Neutrophil (primary cell): ENCODE results near the gene PAK4.

Experiments
- H3K27ac ChIP-seq: fragments of 200-600 bp; sonication (generic); 2 replicates; pipeline ENCODE4 v1.5.1; 2016; ENCODE audit warnings: mild to moderate bottlenecking, moderate library complexity
- H3K27me3 ChIP-seq: fragments of 200-600 bp; sonication (generic); 2 replicates; pipeline ENCODE4 v1.6.0; 2016; ENCODE audit warnings: mild to moderate bottlenecking
- H3K36me3 ChIP-seq: fragments of 200-600 bp; sonication (generic); 2 replicates; pipeline ENCODE4 v1.5.1; 2017
- H3K4me1 ChIP-seq, 2 experiments: fragments of 200-600 bp in 1 of 2; sonication (generic) in 1 of 2; 1 replicate in 1 of 2; 2 replicates in 1 of 2; pipeline versions ENCODE4 v1.5.1 to v1.6.1; 2013 to 2016; ENCODE audit warnings: low read depth in 1 of 2, low read length in 1 of 2, mild to moderate bottlenecking in 1 of 2, moderate library complexity in 1 of 2; ENCODE audit not compliant: control insufficient read depth in 1 of 2, insufficient read depth in 1 of 2
- H3K4me3 ChIP-seq, 2 experiments: fragments of 200-600 bp in 1 of 2; sonication (generic) in 1 of 2; 1 replicate in 1 of 2; 2 replicates in 1 of 2; pipeline ENCODE4 v1.5.1; 2013 to 2016; ENCODE audit warnings: low read depth in 1 of 2, low read length in 1 of 2, mild to moderate bottlenecking in 1 of 2, moderate library complexity in 1 of 2
- H3K9me3 ChIP-seq: fragments of 200-600 bp; sonication (generic); 2 replicates; pipeline ENCODE4 v1.5.1; 2016
- TF ChIP-seq, protein P1 (sequence below): fragments of 200-600 bp; sonication (generic); IDR thresholded peaks from 2 replicates; pipeline ENCODE4 v1.5.1; 2016; ENCODE audit warnings: antibody characterized with exemption

Gene PAK4

DNA sequence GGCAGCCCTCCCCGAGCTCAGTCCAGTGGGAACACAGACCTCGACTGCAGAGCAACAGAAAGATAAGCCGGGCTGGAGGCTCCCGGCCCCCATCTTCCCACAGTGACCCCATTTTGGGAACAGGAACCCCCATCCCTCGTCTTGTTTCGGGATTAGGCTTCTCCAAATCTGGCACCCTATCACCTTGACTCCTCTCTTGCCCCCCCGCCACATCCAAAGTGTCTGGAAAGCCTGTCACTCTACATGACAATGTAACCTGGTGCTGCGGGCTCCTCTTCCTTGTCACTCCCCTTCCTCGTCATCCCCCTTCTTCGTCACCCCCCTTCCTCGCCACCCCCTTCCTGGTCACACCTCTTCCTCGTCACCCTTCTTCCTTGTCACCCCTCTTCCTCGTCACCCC lies 10.1 kb downstream of the PAK4 start:
- H3K27ac ChIP-seq: no peak overlapping the region
- TF ChIP-seq, protein P1, sequence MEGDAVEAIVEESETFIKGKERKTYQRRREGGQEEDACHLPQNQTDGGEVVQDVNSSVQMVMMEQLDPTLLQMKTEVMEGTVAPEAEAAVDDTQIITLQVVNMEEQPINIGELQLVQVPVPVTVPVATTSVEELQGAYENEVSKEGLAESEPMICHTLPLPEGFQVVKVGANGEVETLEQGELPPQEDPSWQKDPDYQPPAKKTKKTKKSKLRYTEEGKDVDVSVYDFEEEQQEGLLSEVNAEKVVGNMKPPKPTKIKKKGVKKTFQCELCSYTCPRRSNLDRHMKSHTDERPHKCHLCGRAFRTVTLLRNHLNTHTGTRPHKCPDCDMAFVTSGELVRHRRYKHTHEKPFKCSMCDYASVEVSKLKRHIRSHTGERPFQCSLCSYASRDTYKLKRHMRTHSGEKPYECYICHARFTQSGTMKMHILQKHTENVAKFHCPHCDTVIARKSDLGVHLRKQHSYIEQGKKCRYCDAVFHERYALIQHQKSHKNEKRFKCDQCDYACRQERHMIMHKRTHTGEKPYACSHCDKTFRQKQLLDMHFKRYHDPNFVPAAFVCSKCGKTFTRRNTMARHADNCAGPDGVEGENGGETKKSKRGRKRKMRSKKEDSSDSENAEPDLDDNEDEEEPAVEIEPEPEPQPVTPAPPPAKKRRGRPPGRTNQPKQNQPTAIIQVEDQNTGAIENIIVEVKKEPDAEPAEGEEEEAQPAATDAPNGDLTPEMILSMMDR: no peak
- H3K4me1 ChIP-seq: no peaks in the 10 kb centered on the region
- H3K27me3 ChIP-seq: no peaks in the 10 kb centered on the region
- H3K36me3 ChIP-seq: no peaks in the 10 kb centered on the region
- no peaks in the 10 kb centered on the region for H3K9me3 ChIP-seq
- no peak overlapping the region for H3K4me3 ChIP-seq

DNA sequence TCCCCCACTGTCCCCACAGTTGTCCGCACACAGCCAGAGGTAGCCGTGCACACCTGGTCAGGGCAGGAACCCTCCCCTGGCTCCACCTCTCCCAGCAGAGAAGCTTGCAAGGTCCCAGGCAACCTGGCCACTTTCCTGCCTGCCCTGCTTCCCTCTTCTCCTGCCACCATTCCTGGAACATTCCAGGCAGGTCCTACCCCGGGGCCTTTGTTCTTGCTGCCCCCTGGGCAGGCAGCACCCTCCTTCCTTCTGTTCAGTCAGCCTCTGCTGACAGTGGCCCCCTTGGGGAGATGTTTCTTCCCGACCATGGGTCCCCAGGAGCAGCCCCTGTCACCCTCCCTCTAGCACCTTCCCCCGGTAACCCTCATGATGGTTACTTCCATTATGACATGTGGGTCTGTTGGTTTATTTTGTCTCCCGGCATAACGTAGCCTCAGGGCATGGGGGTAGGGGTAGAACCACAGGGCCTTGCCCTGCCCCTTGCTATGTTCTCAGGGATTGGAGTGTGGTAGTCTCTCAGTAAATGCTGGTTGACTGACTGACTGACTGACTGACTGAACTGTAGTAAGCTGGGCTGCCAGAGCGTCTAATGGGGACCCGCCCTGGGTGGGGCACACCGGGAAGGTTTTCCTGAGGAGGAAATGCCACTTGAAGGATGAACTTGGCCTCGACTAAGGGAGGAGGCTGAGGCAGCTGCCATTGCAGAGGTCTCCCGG lies 10.8 kb downstream of the PAK4 start:
- H3K36me3 ChIP-seq: no peaks in the 10 kb centered on the region
- TF ChIP-seq, protein P1: no peak
- H3K27me3 ChIP-seq: no peaks in the 10 kb centered on the region
- no peak overlapping the region for H3K27ac ChIP-seq
- H3K4me3 ChIP-seq: no peak overlapping the region
- no peaks in the 10 kb centered on the region for H3K4me1 ChIP-seq
- no peaks in the 10 kb centered on the region for H3K9me3 ChIP-seq

DNA sequence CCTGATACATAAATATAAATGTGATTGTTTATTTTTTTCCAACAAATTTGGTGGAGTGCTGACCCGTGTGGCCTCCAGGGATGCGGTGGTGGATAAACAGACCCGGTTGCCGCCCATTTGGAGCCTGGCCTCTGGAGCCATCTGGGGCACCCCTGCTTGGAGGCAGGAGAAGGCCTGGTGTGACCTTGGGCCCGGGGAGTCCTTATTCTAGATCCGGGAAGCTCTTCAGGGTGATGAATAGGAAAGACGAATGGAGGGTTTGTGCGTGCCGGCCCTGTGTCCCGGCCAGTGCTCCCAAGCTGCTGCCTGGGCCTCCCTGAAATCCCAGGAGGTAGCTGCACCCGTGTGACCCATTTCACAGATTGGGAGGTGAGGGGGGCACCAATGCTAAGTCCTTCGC lies 11.5 kb downstream of the PAK4 start:
- TF ChIP-seq, protein P1: no peak
- H3K4me3 ChIP-seq: no peak overlapping the region
- no peaks in the 10 kb centered on the region for H3K36me3 ChIP-seq
- no peak overlapping the region for H3K27ac ChIP-seq
- no peaks in the 10 kb centered on the region for H3K9me3 ChIP-seq
- no peaks in the 10 kb centered on the region for H3K27me3 ChIP-seq
- no peaks in the 10 kb centered on the region for H3K4me1 ChIP-seq

- Histone ChIP-seq H3K9me3 (no peaks in the 10 kb centered on the region), H3K4me1 (no peaks in the 10 kb centered on the region), H3K36me3 (no peaks in the 10 kb centered on the region), H3K27me3 (no peaks in the 10 kb centered on the region), H3K4me3 (no peak overlapping the region), H3K27ac (no peak overlapping the region)
- TF ChIP-seq, protein P1: no peak
Observed at GRCh38 chr19:39138221-39139211, 12.9 kb downstream of the PAK4 start.

DNA sequence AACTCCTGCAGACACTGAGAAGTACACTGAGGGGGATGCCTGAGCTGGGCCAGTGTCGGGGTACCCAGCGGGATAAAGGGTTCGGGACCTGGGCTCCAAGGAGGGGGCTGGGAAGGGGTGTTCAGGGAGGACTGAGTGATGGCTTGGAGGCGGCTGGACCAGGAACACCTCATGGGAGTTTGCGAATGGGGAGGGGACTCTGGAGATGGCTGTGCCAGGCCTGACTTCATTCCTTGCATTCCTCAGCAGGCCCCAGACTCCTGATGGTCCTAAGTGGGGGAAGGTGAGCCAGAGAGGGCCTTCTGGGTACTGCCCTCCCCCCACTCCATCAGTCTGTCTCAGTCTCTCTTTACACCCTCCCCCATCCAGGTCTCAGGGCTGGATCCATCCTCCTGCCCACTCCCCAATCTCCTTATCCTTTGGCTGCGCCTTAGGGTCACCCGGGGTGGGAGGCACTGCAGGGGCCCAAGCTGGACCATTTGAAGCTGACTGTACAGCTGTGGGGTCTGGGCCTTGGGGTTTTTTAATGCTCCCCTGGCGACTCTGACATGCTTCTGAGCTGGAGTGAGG lies 13.8 kb downstream of the PAK4 start:
- TF ChIP-seq, protein P1: no peak
- no peaks in the 10 kb centered on the region for H3K36me3 ChIP-seq
- H3K9me3 ChIP-seq: no peaks in the 10 kb centered on the region
- H3K27me3 ChIP-seq: no peaks in the 10 kb centered on the region
- no peak overlapping the region for H3K4me3 ChIP-seq
- no peak overlapping the region for H3K27ac ChIP-seq
- peaks cover 2 to 3% of the 10 kb centered on the region in 2 experiments for H3K4me1 ChIP-seq
